H9 (cell line): ENCODE measurements around the gene MSI1. TPM values are rescaled to one million over a fixed set of nuclear protein-coding genes. Genes with fewer than 3 reads are reported as not detected.

ENCODE experiments used
- DNase-seq: peaks from one replicate; pipeline ENCODE4 v3.0.0-alpha.2; 2017
- H2AFZ ChIP-seq: one replicate; pipeline ENCODE4 v1.6.1; 2013; ENCODE audit warnings: mild to moderate bottlenecking, low read length, control low read depth, moderate library complexity
- H2AK5ac ChIP-seq: 2 replicates; pipeline ENCODE4 v1.6.1; 2013; ENCODE audit warnings: low read length, control low read depth, mixed read lengths; ENCODE audit not compliant: insufficient read length
- H2BK120ac ChIP-seq: one replicate; pipeline ENCODE4 v1.6.1; 2013; ENCODE audit warnings: low read depth, mild to moderate bottlenecking, low read length, control low read depth, inconsistent platforms; ENCODE audit not compliant: poor library complexity, severe bottlenecking
- H2BK12ac ChIP-seq: 2 replicates; pipeline ENCODE4 v1.6.1; 2013; ENCODE audit warnings: low read length, control low read depth, mixed read lengths, low read depth; ENCODE audit not compliant: insufficient read length
- H2BK15ac ChIP-seq: 2 replicates; pipeline ENCODE4 v1.6.1; 2013; ENCODE audit warnings: low read depth, low read length, control low read depth
- H2BK20ac ChIP-seq: one replicate; pipeline ENCODE4 v1.6.1; 2013; ENCODE audit warnings: low read depth, mild to moderate bottlenecking, low read length, control low read depth, inconsistent platforms; ENCODE audit not compliant: poor library complexity, severe bottlenecking
- H2BK5ac ChIP-seq: 2 replicates; pipeline ENCODE4 v1.6.1; 2013; ENCODE audit warnings: low read length, control low read depth, mixed read lengths; ENCODE audit not compliant: insufficient read length
- H3K14ac ChIP-seq: 2 replicates; pipeline ENCODE4 v1.6.1; 2013; ENCODE audit warnings: low read length, control low read depth; ENCODE audit not compliant: insufficient read depth
- H3K18ac ChIP-seq: 2 replicates; pipeline ENCODE4 v1.6.1; 2013; ENCODE audit warnings: low read depth, mild to moderate bottlenecking, mixed read lengths, low read length, control low read depth; ENCODE audit not compliant: insufficient read length
- H3K23ac ChIP-seq: 2 replicates; pipeline ENCODE4 v1.6.1; 2013; ENCODE audit warnings: low read length, control low read depth, mixed read lengths, low read depth; ENCODE audit not compliant: insufficient read length
- H3K23me2 ChIP-seq: 2 replicates; pipeline ENCODE4 v1.6.1; 2013; ENCODE audit warnings: low read depth, mild to moderate bottlenecking, mixed read lengths, low read length, control low read depth; ENCODE audit not compliant: insufficient read length, poor library complexity, severe bottlenecking
- H3K27ac ChIP-seq: 2 replicates; pipeline ENCODE4 v1.5.1; 2013; ENCODE audit warnings: low read length, control low read depth, mixed read lengths, low read depth; ENCODE audit not compliant: insufficient read length
- H3K27me3 ChIP-seq: 2 replicates; pipeline ENCODE4 v1.6.1; 2013; ENCODE audit warnings: low read length, control low read depth, inconsistent platforms; ENCODE audit not compliant: insufficient read depth
- H3K4ac ChIP-seq: 2 replicates; pipeline ENCODE4 v1.6.1; 2013; ENCODE audit warnings: low read depth, mild to moderate bottlenecking, control low read depth, inconsistent platforms, low read length, moderate library complexity
- H3K4me1 ChIP-seq: 2 replicates; pipeline ENCODE4 v1.6.1; 2013; ENCODE audit warnings: low read length, control low read depth, inconsistent platforms; ENCODE audit not compliant: insufficient read depth
- H3K4me2 ChIP-seq: 2 replicates; pipeline ENCODE4 v1.6.1; 2013; ENCODE audit warnings: low read length, control low read depth, mixed read lengths; ENCODE audit not compliant: insufficient read length, insufficient read depth
- H3K56ac ChIP-seq: 2 replicates; pipeline ENCODE4 v1.6.1; 2013; ENCODE audit warnings: low read depth, mild to moderate bottlenecking, mixed read lengths, low read length, control low read depth; ENCODE audit not compliant: insufficient read length
- H3K79me1 ChIP-seq: 2 replicates; pipeline ENCODE4 v1.6.1; 2013; ENCODE audit warnings: low read depth, mild to moderate bottlenecking, moderate library complexity, low read length, control low read depth, inconsistent platforms; ENCODE audit not compliant: insufficient read depth, poor library complexity, severe bottlenecking
- H3K79me2 ChIP-seq: 2 replicates; pipeline ENCODE4 v1.6.1; 2013; ENCODE audit warnings: low read length, control low read depth, inconsistent platforms; ENCODE audit not compliant: insufficient read depth
- H3K9ac ChIP-seq: 2 replicates; pipeline ENCODE4 v1.6.1; 2013; ENCODE audit warnings: low read length, control low read depth, mixed read lengths; ENCODE audit not compliant: insufficient read length; ENCODE audit errors: extremely low read depth
- H3K9me3 ChIP-seq: one replicate; pipeline ENCODE4 v1.6.1; 2013; ENCODE audit warnings: low read depth, low read length, inconsistent platforms; ENCODE audit not compliant: control insufficient read depth
- H3T11ph ChIP-seq: one replicate; pipeline ENCODE4 v1.6.1; 2013; ENCODE audit warnings: mild to moderate bottlenecking, low read length, control low read depth, inconsistent platforms
- H4K20me1 ChIP-seq: one replicate; pipeline ENCODE4 v1.6.1; 2013; ENCODE audit not compliant: control insufficient read depth, insufficient read length, insufficient read depth
- H4K5ac ChIP-seq: 2 replicates; pipeline ENCODE4 v1.6.1; 2013; ENCODE audit warnings: low read depth, mild to moderate bottlenecking, mixed read lengths, low read length, control low read depth; ENCODE audit not compliant: insufficient read length
- H4K8ac ChIP-seq: replicated peaks from 2 replicates; pipeline ENCODE4 v1.6.1; 2013; ENCODE audit warnings: low read length, control low read depth, mixed read lengths, low read depth; ENCODE audit not compliant: insufficient read length
- H4K91ac ChIP-seq: 2 replicates; pipeline ENCODE4 v1.6.1; 2013; ENCODE audit warnings: low read depth, mild to moderate bottlenecking, moderate library complexity, mixed read lengths, low read length, control low read depth; ENCODE audit not compliant: insufficient read length
- H3K27ac Mint-ChIP-seq, 3 experiments: 2 replicates in 2 of 3; 3 replicates in 1 of 3; pipeline ENCODE4 v1.8.0; 2020 to 2021; ENCODE audit warnings: mixed read lengths in 3 of 3, mild to moderate bottlenecking in 1 of 3, moderate library complexity in 1 of 3
- H3K27me3 Mint-ChIP-seq: 2 replicates; pipeline ENCODE4 v1.8.0; 2021; ENCODE audit warnings: low read depth, mild to moderate bottlenecking, moderate library complexity, mixed read lengths
- H3K36me3 Mint-ChIP-seq, 3 experiments: 2 replicates in 2 of 3; 3 replicates in 1 of 3; pipeline ENCODE4 v1.8.0; 2020 to 2021; ENCODE audit warnings: low read depth in 3 of 3, mixed read lengths in 3 of 3; ENCODE audit not compliant: insufficient read depth in 1 of 3
- H3K4me1 Mint-ChIP-seq, 2 experiments: 2 replicates each; pipeline ENCODE4 v1.8.0; 2020; ENCODE audit warnings: mixed read lengths in 2 of 2
- H3K4me3 Mint-ChIP-seq, 2 experiments: 2 replicates in 1 of 2; 3 replicates in 1 of 2; pipeline ENCODE4 v1.8.0; 2020 to 2021; ENCODE audit warnings: mild to moderate bottlenecking in 2 of 2, mixed read lengths in 2 of 2, moderate library complexity in 1 of 2
- H3K9me3 Mint-ChIP-seq, 2 experiments: 2 replicates in 1 of 2; 3 replicates in 1 of 2; pipeline ENCODE4 v1.8.0; 2020; ENCODE audit warnings: mild to moderate bottlenecking in 2 of 2, mixed read lengths in 2 of 2, moderate library complexity in 1 of 2
- WGBS: extraction: QIAGEN DNeasy Blood & Tissue Kit; methylation state at CpG from one replicate; pipeline ENCODE4 v1.1.7; 2013; ENCODE audit warnings: missing lambda C conversion rate, low lambda C conversion rate, mixed read lengths; ENCODE audit not compliant: insufficient read length; ENCODE audit errors: extremely low coverage; 5-methylcytosine and 5-hydroxymethylcytosine counted together
- total RNA-seq: library from RNA; stranded (reverse); gene quantifications from 2 replicates; pipeline ENCODE4 v1.2.1, GENCODE V29; 2021
- TF ChIP-seq, protein P1 (sequence below): fragments of 200-600 bp; sonication (generic); conservative IDR thresholded peaks from 3 replicates; pipeline ENCODE4 v1.8.0; 2021; ENCODE audit warnings: antibody characterized with exemption, mild to moderate bottlenecking

Gene MSI1
- total RNA-seq, 1 experiment from 2014 or later: 91.5 TPM

DNA sequence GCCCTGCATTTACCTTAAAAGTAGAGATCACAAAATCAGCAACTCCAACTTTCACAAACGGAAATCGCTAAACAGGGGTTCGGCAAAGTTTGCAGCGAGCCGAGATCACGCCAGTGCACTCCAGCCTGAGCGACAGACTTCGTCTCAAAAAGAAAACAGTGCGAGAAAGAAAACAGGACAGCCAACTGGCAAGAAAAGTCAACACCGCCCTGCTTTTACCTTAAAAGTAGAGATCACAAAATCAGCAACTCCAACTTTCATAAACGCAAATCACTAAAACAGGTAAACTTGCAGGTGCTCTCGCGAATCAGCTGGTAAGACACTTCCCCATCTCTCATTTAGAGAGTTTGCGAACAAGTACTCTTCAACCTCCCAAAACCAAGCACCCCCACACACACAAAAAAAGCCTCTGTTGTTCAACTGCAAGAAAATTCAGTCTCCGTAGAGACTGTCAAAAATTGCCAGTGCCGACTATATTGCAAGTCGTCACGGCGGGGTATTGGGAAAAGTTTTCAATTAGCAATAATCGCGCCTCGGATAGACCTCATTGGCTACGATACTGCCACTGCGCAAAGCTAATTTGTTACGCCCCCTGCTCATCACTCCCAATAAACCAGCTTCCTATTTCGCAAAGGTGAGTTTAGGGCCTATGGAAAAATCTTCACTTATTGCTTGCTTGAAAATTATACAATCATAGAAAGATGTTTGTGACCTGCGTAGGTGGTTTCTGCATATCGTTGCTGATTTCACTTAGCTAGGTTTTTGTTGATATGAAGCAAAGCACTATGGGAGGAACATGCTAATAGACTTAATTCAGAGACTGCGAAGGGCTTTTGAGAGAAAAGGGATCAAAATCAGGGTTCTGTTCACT lies 76.1 kb downstream of the MSI1 start, which contains the start of gene RNU4-1:
Gene RNU4-1 (minus strand): TSS at position 577 of the 871 bp plus-strand sequence.
- peaks cover 8% of the 10 kb centered on the region for H3K23me2 ChIP-seq
- Mint-ChIP-seq H3K4me3 (no peak within 1 kb of the TSS), H3K9me3 (no peaks in the 10 kb centered on the region; a peak in 1 of 5 replicates), H3K27ac (no peak within 1 kb of the TSS), H3K27me3 (no peaks in the 10 kb centered on the region), H3K4me1 (peaks cover 5 to 6% of the 10 kb centered on the region in 2 experiments; a peak in 3 of 4 replicates), H3K36me3 (no peaks in the 10 kb centered on the region)
- no peak within 1 kb of the TSS for H2AK5ac ChIP-seq
- peak within 1 kb of the TSS; percentile 97 for H3K9ac ChIP-seq
- no CpG with 5 or more reads among the region's 29 CpGs for WGBS
- peak within 1 kb of the TSS; percentile 100 for H4K8ac ChIP-seq
- H4K5ac ChIP-seq: peak within 1 kb of the TSS; percentile 100
- H3K79me1 ChIP-seq: no peaks in the 10 kb centered on the region
- H2BK20ac ChIP-seq: no peak within 1 kb of the TSS
- H2BK12ac ChIP-seq: no peak within 1 kb of the TSS
- peak within 1 kb of the TSS; percentile 100 for H3T11ph ChIP-seq
- peak within 1 kb of the TSS; percentile 64; the same call in 1 of the 2 replicates for H3K4ac ChIP-seq
- H3K56ac ChIP-seq: peak within 1 kb of the TSS; percentile 99
- DNase-seq: peak; percentile 93
- no peaks in the 10 kb centered on the region for H3K4me1 ChIP-seq
- H2BK120ac ChIP-seq: peak within 1 kb of the TSS; percentile 95
- peak within 1 kb of the TSS; percentile 63 for H2AFZ ChIP-seq
- H3K4me2 ChIP-seq: peak within 1 kb of the TSS; percentile 52
- TF ChIP-seq, protein P1, sequence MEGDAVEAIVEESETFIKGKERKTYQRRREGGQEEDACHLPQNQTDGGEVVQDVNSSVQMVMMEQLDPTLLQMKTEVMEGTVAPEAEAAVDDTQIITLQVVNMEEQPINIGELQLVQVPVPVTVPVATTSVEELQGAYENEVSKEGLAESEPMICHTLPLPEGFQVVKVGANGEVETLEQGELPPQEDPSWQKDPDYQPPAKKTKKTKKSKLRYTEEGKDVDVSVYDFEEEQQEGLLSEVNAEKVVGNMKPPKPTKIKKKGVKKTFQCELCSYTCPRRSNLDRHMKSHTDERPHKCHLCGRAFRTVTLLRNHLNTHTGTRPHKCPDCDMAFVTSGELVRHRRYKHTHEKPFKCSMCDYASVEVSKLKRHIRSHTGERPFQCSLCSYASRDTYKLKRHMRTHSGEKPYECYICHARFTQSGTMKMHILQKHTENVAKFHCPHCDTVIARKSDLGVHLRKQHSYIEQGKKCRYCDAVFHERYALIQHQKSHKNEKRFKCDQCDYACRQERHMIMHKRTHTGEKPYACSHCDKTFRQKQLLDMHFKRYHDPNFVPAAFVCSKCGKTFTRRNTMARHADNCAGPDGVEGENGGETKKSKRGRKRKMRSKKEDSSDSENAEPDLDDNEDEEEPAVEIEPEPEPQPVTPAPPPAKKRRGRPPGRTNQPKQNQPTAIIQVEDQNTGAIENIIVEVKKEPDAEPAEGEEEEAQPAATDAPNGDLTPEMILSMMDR: no peak
- peak within 1 kb of the TSS; percentile 100 for H2BK5ac ChIP-seq
- H4K20me1 ChIP-seq: no peaks in the 10 kb centered on the region
- peak within 1 kb of the TSS; percentile 93 for H3K14ac ChIP-seq
- H3K18ac ChIP-seq: peak within 1 kb of the TSS; percentile 98
- H3K79me2 ChIP-seq: no peaks in the 10 kb centered on the region
- H3K9me3 ChIP-seq: no peaks in the 10 kb centered on the region
- H4K91ac ChIP-seq: no peak within 1 kb of the TSS
- H2BK15ac ChIP-seq: no peak within 1 kb of the TSS
- H3K27me3 ChIP-seq: no peaks in the 10 kb centered on the region
- H3K27ac ChIP-seq: peak within 1 kb of the TSS; percentile 98
- H3K23ac ChIP-seq: no peak within 1 kb of the TSS
